AG20443 (cell line): Measurements from ENCODE around the gene FBXL7.

Experiments used
- DNase-seq: peaks from one replicate; pipeline ENCODE4 v3.0.0; 2012; ENCODE audit warnings: low spot score, mixed read lengths

Gene FBXL7

GRCh38 chr5:15948190-15948589 is 448.2 kb downstream of the FBXL7 start:
- DNase-seq, result no peak

GRCh38 chr5:15951126-15951525 is 451.1 kb downstream of the FBXL7 start:
- no peak for DNase-seq

GRCh38 chr5:15951550-15951949 is 451.6 kb downstream of the FBXL7 start:
- DNase-seq, result no peak

- DNase-seq, result no peak
Observed at GRCh38 chr5:15956622-15957021, 456.6 kb downstream of the FBXL7 start.

- DNase-seq, result no peak
Observed at GRCh38 chr5:15957124-15957523, 457.1 kb downstream of the FBXL7 start.

- DNase-seq, result no peak
Observed at GRCh38 chr5:15959370-15960164, 459.6 kb downstream of the FBXL7 start.

GRCh38 chr5:15966066-15966640 is 466.2 kb downstream of the FBXL7 start:
- no peak for DNase-seq

- DNase-seq, result no peak
Observed at GRCh38 chr5:15966651-15967050, 466.7 kb downstream of the FBXL7 start.

GRCh38 chr5:15968993-15969392 is 469.0 kb downstream of the FBXL7 start:
- no peak for DNase-seq

- no peak for DNase-seq
Observed at GRCh38 chr5:15977851-15978250, 477.9 kb downstream of the FBXL7 start.

GRCh38 chr5:15980835-15981234 is 480.9 kb downstream of the FBXL7 start:
- no peak for DNase-seq

- DNase-seq, result no peak
Observed at GRCh38 chr5:15983392-15983791, 483.4 kb downstream of the FBXL7 start.
